HL-60 (cell line): Measurements from ENCODE around the gene ADIG.

Experiments
- DNase-seq, 2 experiments: peaks; one replicate each; pipeline ENCODE4 v3.0.0-alpha.2; 2010 to 2020; ENCODE audit warnings: low read depth in 1 of 2, low spot score in 1 of 2
- H3K27ac ChIP-seq: fragments of 250-450 bp; sonication (Bioruptor Pico); replicated peaks from 2 replicates; pipeline ENCODE4 v1.5.1; 2020; ENCODE audit warnings: mild to moderate bottlenecking, moderate library complexity
- H3K27me3 ChIP-seq: fragments of 250-450 bp; sonication (Bioruptor Pico); 2 replicates; pipeline ENCODE4 v1.5.1; 2021; ENCODE audit warnings: mild to moderate bottlenecking, moderate library complexity; ENCODE audit not compliant: insufficient read depth, poor library complexity, severe bottlenecking
- H3K4me3 ChIP-seq: replicated peaks from 2 replicates; pipeline ENCODE4 v1.5.1; 2011; ENCODE audit warnings: mild to moderate bottlenecking, control low read depth, low read length; ENCODE audit not compliant: insufficient read depth
- GABPA ChIP-seq: IDR thresholded peaks from 2 replicates; pipeline ENCODE4 v1.6.1; 2012; ENCODE audit warnings: low read depth
- POLR2AphosphoS5 ChIP-seq: IDR thresholded peaks from 2 replicates; pipeline ENCODE4 v1.6.1; 2012; ENCODE audit warnings: low read depth
- SPI1 ChIP-seq: IDR thresholded peaks from 2 replicates; pipeline ENCODE4 v1.6.1; 2012; ENCODE audit warnings: low read depth, mild to moderate bottlenecking, borderline replicate concordance
- long read RNA-seq: library from polyadenylated mRNA; unstranded; transcript quantifications from one replicate; pipeline ENCODE4 v2.0.0, GENCODE V29; 2020
- TF ChIP-seq, protein P1 (sequence below): IDR thresholded peaks from one replicate; pipeline ENCODE4 v1.5.1; 2011; ENCODE audit warnings: low read length, control low read depth, inconsistent platforms; ENCODE audit not compliant: insufficient read depth
- TF ChIP-seq, protein P2 (sequence below): IDR thresholded peaks from 2 replicates; pipeline ENCODE4 v1.6.1; 2012; ENCODE audit warnings: low read depth; ENCODE audit not compliant: insufficient replicate concordance

ADIG gene
- long read RNA-seq = 0 reads

DNA sequence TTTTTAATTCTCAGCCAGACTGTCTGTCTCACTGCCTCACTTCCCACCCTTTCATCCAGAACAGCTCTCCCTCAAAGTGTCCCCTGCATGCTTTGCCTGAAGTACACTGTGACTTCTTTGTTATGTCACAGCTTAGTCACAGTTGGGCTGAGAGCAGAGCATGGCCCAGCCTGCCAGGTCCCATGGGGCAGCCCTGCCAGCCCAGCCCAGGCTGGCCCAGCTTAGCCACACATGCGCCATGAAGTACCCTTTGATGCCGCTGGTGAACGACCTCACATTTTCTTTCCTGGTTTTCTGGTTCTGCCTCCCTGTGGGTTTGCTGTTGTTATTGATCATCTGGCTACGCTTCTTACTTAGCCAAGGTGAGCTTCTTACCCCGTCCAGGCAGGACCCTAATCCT, at the start of gene ADIG:
ADIG (plus strand) TSS at position 185 of the 400 bp plus-strand sequence; CDS start at position 239, 54 bp downstream.
- TF ChIP-seq, protein P1, sequence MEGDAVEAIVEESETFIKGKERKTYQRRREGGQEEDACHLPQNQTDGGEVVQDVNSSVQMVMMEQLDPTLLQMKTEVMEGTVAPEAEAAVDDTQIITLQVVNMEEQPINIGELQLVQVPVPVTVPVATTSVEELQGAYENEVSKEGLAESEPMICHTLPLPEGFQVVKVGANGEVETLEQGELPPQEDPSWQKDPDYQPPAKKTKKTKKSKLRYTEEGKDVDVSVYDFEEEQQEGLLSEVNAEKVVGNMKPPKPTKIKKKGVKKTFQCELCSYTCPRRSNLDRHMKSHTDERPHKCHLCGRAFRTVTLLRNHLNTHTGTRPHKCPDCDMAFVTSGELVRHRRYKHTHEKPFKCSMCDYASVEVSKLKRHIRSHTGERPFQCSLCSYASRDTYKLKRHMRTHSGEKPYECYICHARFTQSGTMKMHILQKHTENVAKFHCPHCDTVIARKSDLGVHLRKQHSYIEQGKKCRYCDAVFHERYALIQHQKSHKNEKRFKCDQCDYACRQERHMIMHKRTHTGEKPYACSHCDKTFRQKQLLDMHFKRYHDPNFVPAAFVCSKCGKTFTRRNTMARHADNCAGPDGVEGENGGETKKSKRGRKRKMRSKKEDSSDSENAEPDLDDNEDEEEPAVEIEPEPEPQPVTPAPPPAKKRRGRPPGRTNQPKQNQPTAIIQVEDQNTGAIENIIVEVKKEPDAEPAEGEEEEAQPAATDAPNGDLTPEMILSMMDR = no peak
- no peak for TF ChIP-seq GABPA
- no peak for TF ChIP-seq POLR2AphosphoS5
- TF ChIP-seq, protein P2, sequence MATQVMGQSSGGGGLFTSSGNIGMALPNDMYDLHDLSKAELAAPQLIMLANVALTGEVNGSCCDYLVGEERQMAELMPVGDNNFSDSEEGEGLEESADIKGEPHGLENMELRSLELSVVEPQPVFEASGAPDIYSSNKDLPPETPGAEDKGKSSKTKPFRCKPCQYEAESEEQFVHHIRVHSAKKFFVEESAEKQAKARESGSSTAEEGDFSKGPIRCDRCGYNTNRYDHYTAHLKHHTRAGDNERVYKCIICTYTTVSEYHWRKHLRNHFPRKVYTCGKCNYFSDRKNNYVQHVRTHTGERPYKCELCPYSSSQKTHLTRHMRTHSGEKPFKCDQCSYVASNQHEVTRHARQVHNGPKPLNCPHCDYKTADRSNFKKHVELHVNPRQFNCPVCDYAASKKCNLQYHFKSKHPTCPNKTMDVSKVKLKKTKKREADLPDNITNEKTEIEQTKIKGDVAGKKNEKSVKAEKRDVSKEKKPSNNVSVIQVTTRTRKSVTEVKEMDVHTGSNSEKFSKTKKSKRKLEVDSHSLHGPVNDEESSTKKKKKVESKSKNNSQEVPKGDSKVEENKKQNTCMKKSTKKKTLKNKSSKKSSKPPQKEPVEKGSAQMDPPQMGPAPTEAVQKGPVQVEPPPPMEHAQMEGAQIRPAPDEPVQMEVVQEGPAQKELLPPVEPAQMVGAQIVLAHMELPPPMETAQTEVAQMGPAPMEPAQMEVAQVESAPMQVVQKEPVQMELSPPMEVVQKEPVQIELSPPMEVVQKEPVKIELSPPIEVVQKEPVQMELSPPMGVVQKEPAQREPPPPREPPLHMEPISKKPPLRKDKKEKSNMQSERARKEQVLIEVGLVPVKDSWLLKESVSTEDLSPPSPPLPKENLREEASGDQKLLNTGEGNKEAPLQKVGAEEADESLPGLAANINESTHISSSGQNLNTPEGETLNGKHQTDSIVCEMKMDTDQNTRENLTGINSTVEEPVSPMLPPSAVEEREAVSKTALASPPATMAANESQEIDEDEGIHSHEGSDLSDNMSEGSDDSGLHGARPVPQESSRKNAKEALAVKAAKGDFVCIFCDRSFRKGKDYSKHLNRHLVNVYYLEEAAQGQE = no peak
- TF ChIP-seq SPI1 = no peak
- DNase-seq = no peak

DNA sequence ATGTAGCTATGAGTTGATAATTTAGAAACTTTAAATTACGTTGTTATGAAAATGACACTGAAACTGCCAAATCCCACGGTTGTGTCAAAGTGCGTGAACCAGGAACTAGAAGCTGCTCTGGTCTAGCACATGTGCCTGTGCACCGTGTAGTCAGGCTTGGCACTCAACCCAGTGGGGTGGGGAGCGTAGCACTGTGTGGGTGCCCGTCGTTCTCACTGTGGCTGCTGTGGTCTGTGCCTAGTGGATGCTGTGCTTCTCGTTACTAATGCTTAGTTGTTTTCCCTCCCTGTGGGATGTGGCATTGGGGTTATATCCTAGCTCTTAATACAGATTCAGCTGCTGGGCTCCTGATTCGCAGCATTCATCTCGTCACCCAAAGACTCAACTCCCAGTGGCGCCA, 46.2 kb upstream of the ADIG start:
- DNase-seq = no peak
- H3K4me3 ChIP-seq = no peak overlapping the region
- TF ChIP-seq POLR2AphosphoS5 (no peak), GABPA (no peak), SPI1 (no peak)
- TF ChIP-seq, protein P1 = no peak
- TF ChIP-seq, protein P2 = no peak
- no peak overlapping the region for H3K27ac ChIP-seq
- no peaks in the 10 kb centered on the region for H3K27me3 ChIP-seq

More for the DNA sequence above, at the start of gene ADIG:
- Histone ChIP-seq H3K27me3 (peaks cover 4% of the 10 kb centered on the region), H3K4me3 (no peak within 1 kb of the TSS), H3K27ac (no peak within 1 kb of the TSS)

DNA sequence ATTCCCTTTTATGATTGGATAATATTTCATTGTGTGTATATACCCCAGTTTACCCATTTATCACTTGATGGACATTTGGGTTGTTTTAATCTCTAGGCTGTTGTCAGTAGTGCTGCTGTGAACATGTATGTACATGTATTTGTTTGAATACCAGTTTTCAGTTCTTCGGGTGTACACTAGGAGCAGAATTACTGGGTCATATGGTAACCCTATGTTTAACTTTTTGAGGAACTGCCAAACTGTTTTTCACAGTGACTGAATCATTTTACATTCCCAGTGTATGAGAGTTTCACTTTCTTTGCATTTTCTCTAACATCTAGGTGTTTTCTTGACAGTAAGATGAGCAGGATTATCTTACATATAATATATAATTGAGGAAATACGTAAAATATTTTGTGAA, 44.7 kb upstream of the ADIG start:
- Histone ChIP-seq H3K27me3 (no peaks in the 10 kb centered on the region), H3K27ac (no peak overlapping the region), H3K4me3 (no peak overlapping the region)
- DNase-seq = no peak
- TF ChIP-seq GABPA = no peak
- no peak for TF ChIP-seq SPI1
- TF ChIP-seq, protein P2 = no peak
- no peak for TF ChIP-seq POLR2AphosphoS5
- TF ChIP-seq, protein P1 = no peak
